K562 (cell line): Measurements from ENCODE around the gene KLHL15. TPM values are rescaled to one million over a fixed set of nuclear protein-coding genes. Genes with fewer than 3 reads are reported as not detected.

Experiments used
- BRCA1 ChIP-seq, 2 experiments: fragments of 450-650 bp in 1 of 2; sonication (generic) in 1 of 2; formaldehyde crosslinking in 1 of 2; IDR thresholded peaks; 2 replicates each; pipeline versions ENCODE4 v1.5.0 to v1.6.1; 2017 to 2020; ENCODE audit warnings: mild to moderate bottlenecking in 1 of 2, missing genetic modification reagents in 1 of 2
- CBX2 ChIP-seq: fragments of 200-600 bp; sonication (generic); IDR thresholded peaks from one replicate; pipeline ENCODE4 v1.6.1; 2012; ENCODE audit warnings: mild to moderate bottlenecking, low read length, inconsistent platforms; ENCODE audit not compliant: insufficient read depth, poor library complexity, severe bottlenecking
- CBX8 ChIP-seq: fragments of 200-600 bp; sonication (generic); IDR thresholded peaks from 2 replicates; pipeline ENCODE4 v1.6.1; 2012; ENCODE audit warnings: borderline replicate concordance, mixed run types, low read depth, mild to moderate bottlenecking, moderate library complexity, mixed read lengths, low read length, control low read depth, inconsistent platforms; ENCODE audit not compliant: poor library complexity, severe bottlenecking; ENCODE audit errors: extremely low read depth
- CHD1 ChIP-seq: fragments of 200-600 bp; sonication (generic); IDR thresholded peaks from one replicate; pipeline ENCODE4 v1.6.1; 2012; ENCODE audit warnings: mild to moderate bottlenecking, moderate library complexity, low read length, inconsistent platforms
- CREBBP ChIP-seq: IDR thresholded peaks from one replicate; pipeline ENCODE4 v1.6.1; 2012; ENCODE audit warnings: low read depth, mild to moderate bottlenecking, control low read depth, inconsistent platforms, low read length
- DACH1 ChIP-seq: fragments of 450-650 bp; IDR thresholded peaks from 2 replicates; pipeline ENCODE4 v1.6.1; 2018; ENCODE audit not compliant: partially characterized antibody
- DPF2 ChIP-seq: fragments of 450-650 bp; IDR thresholded peaks from 2 replicates; pipeline ENCODE4 v1.6.1; 2016
- ESRRB ChIP-seq: fragments of 250-450 bp; sonication (Bioruptor Pico); IDR thresholded peaks from 2 replicates; pipeline ENCODE4 v1.5.0; 2020; ENCODE audit warnings: mild to moderate bottlenecking, moderate library complexity, borderline replicate concordance
- ETS2 ChIP-seq: IDR thresholded peaks from 2 replicates; pipeline ENCODE4 v1.6.1; 2016; ENCODE audit warnings: borderline replicate concordance, missing genetic modification characterization, mild to moderate bottlenecking, moderate library complexity, missing compliant biosample characterization; ENCODE audit not compliant: poor library complexity, severe bottlenecking
- GATA2 ChIP-seq: sonication (generic); formaldehyde crosslinking; IDR thresholded peaks from 2 replicates; pipeline ENCODE4 v1.4.0; 2020; ENCODE audit warnings: mild to moderate bottlenecking, missing genetic modification reagents
- MEF2D ChIP-seq: conservative IDR thresholded peaks from 2 replicates; pipeline ENCODE4 v1.6.1; 2016; ENCODE audit warnings: low read depth, missing genetic modification characterization, missing compliant biosample characterization
- MTA3 ChIP-seq: fragments of 450-650 bp; formaldehyde crosslinking; IDR thresholded peaks from 2 replicates; pipeline ENCODE4 v1.6.1; 2017; ENCODE audit warnings: mild to moderate bottlenecking, borderline replicate concordance
- NCOA6 ChIP-seq: fragments of 450-650 bp; IDR thresholded peaks from 2 replicates; pipeline ENCODE4 v1.6.1; 2017; ENCODE audit warnings: mild to moderate bottlenecking
- NCOR1 ChIP-seq: fragments of 450-650 bp; IDR thresholded peaks from 2 replicates; pipeline ENCODE4 v1.6.1; 2016; ENCODE audit warnings: mild to moderate bottlenecking, moderate library complexity
- NFE2 ChIP-seq: IDR thresholded peaks from 2 replicates; pipeline ENCODE4 v1.6.1; 2014; ENCODE audit warnings: antibody characterized with exemption, low read depth
- NR1H2 ChIP-seq: sonication (generic); formaldehyde crosslinking; IDR thresholded peaks from 2 replicates; pipeline ENCODE4 v1.4.0; 2020; ENCODE audit warnings: mild to moderate bottlenecking, missing genetic modification reagents
- NRF1 ChIP-seq, 2 experiments: fragments of 450-650 bp; IDR thresholded peaks in 1 of 2; conservative IDR thresholded peaks in 1 of 2; 2 replicates each; pipeline ENCODE4 v1.6.1; 2014; ENCODE audit warnings: mild to moderate bottlenecking in 2 of 2
- PRPF4 ChIP-seq: fragments of 200-400 bp; formaldehyde crosslinking; IDR thresholded peaks from one replicate; pipeline ENCODE4 v1.6.1; 2017; ENCODE audit warnings: low read length, low read depth, mild to moderate bottlenecking; ENCODE audit not compliant: insufficient read depth, poor library complexity, severe bottlenecking
- RBM25 ChIP-seq: fragments of 200-400 bp; formaldehyde crosslinking; IDR thresholded peaks from 2 replicates; pipeline ENCODE4 v1.6.1; 2018; ENCODE audit warnings: low read length, low read depth, moderate library complexity; ENCODE audit not compliant: severe bottlenecking
- SMARCB1 ChIP-seq: IDR thresholded peaks from 2 replicates; pipeline ENCODE4 v1.6.1; 2011; ENCODE audit warnings: improper control_type of control experiment, low read depth; ENCODE audit not compliant: insufficient read length
- STAT5A ChIP-seq: IDR thresholded peaks from 2 replicates; pipeline ENCODE4 v1.6.1; 2012; ENCODE audit warnings: low read length, inconsistent platforms, borderline replicate concordance
- TAF9B ChIP-seq: fragments of 450-650 bp; IDR thresholded peaks from 2 replicates; pipeline ENCODE4 v1.6.1; 2018; ENCODE audit warnings: mild to moderate bottlenecking; ENCODE audit not compliant: partially characterized antibody
- ZNF224 ChIP-seq: sonication (generic); formaldehyde crosslinking; IDR thresholded peaks from 2 replicates; pipeline ENCODE4 v1.8.0; 2022; ENCODE audit warnings: mild to moderate bottlenecking, missing genetic modification reagents
- ZNF785 ChIP-seq: fragments of 250-450 bp; sonication (Bioruptor Pico); IDR thresholded peaks from 2 replicates; pipeline ENCODE4 v1.4.0; 2020; ENCODE audit warnings: mild to moderate bottlenecking
- polyA plus RNA-seq, 8 experiments: library from polyadenylated mRNA; depleted of rRNA in 4 of 8; stranded (reverse) in 5 of 8; unstranded in 3 of 8; fragments of >200 nt; fragmentation: Nextera tagmentation in 2 of 8; fragmentation: Illumina TruSeq in 1 of 8; extraction: Ambion mirVana in 2 of 8; extraction: Trizol in 1 of 8; gene quantifications; 2 replicates each; pipeline versions ENCODE4 v1.2.1 to v1.2.3, GENCODE V29; 2011 to 2014; ENCODE audit warnings: inconsistent platforms in 1 of 8, missing spikeins in 1 of 8
- total RNA-seq, 7 experiments: library from RNA; depleted of rRNA in 6 of 7; stranded (reverse); fragments of >200 nt in 6 of 7; fragmentation: Illumina TruSeq in 2 of 7; extraction: Trizol in 2 of 7; gene quantifications; 2 replicates each; pipeline versions ENCODE4 v1.2.1 to v1.2.3, GENCODE V29; 2011 to 2021; ENCODE audit warnings: low replicate concordance in 1 of 7
- TF ChIP-seq, protein P1 (sequence below): sonication (generic); formaldehyde crosslinking; IDR thresholded peaks from 2 replicates; pipeline ENCODE4 v1.8.1; 2023; ENCODE audit warnings: mild to moderate bottlenecking, missing genetic modification reagents
- TF ChIP-seq, protein P2 (sequence below): sonication (generic); formaldehyde crosslinking; IDR thresholded peaks from 2 replicates; pipeline ENCODE4 v1.8.0; 2022; ENCODE audit warnings: missing genetic modification reagents, mild to moderate bottlenecking, moderate library complexity, borderline replicate concordance

The KLHL15 gene
- total and polyA plus RNA-seq, 9 of the 15 experiments (the other 6 are each of a cell fraction or from before 2014, with no cell fraction given), result 3.0 to 12.4 (median 7.6) TPM

DNA sequence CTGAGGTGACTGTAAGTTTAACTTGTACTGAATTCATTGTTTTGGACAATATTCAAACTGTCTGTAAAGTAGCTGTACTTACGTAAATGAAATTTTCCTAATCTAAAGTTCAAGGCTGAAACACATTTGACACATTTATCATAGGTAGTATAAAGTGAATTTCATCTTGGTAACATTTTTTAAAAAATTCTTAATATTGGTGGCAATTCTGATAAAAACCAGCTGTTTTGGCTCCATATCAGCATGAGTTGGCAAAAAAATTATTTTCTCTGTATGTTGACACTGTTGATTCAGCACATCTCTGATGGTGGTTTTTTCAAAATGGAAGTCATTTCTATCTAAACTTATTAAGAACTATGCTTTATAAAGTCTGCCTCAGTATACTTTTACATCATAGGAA, 88.3 kb downstream of the KLHL15 start (continued):
- no peak for TF ChIP-seq RBM25
- TF ChIP-seq CBX2, result no peak
- TF ChIP-seq MEF2D (tag), result no peak
- TF ChIP-seq TAF9B, result peak; percentile 42
- TF ChIP-seq DPF2, result peak; percentile 76
- no peak for TF ChIP-seq NRF1 (conservative IDR thresholded peaks at IDR 0.05 in 1 of 2, IDR thresholded peaks at IDR 0.05 in 1 of 2)
- peak; percentile 89 for TF ChIP-seq NFE2
- no peak for TF ChIP-seq BRCA1 (IDR thresholded peaks at IDR 0.05)
- no peak for TF ChIP-seq BRCA1 (CRISPR knock-in tag; IDR thresholded peaks at IDR 0.05)
- TF ChIP-seq SMARCB1, result no peak
- TF ChIP-seq STAT5A, result no peak
- TF ChIP-seq CREBBP, result no peak
- TF ChIP-seq, protein P1, sequence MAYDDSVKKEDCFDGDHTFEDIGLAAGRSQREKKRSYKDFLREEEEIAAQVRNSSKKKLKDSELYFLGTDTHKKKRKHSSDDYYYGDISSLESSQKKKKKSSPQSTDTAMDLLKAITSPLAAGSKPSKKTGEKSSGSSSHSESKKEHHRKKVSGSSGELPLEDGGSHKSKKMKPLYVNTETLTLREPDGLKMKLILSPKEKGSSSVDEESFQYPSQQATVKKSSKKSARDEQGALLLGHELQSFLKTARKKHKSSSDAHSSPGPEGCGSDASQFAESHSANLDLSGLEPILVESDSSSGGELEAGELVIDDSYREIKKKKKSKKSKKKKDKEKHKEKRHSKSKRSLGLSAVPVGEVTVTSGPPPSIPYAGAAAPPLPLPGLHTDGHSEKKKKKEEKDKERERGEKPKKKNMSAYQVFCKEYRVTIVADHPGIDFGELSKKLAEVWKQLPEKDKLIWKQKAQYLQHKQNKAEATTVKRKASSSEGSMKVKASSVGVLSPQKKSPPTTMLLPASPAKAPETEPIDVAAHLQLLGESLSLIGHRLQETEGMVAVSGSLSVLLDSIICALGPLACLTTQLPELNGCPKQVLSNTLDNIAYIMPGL (CRISPR knock-in tag), result no peak
- TF ChIP-seq NR1H2 (CRISPR knock-in tag), result no peak
- peak; percentile 79 for TF ChIP-seq DACH1
- no peak for TF ChIP-seq NCOR1
- TF ChIP-seq, protein P2, sequence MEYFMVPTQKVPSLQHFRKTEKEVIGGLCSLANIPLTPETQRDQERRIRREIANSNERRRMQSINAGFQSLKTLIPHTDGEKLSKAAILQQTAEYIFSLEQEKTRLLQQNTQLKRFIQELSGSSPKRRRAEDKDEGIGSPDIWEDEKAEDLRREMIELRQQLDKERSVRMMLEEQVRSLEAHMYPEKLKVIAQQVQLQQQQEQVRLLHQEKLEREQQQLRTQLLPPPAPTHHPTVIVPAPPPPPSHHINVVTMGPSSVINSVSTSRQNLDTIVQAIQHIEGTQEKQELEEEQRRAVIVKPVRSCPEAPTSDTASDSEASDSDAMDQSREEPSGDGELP (CRISPR knock-in tag), result peak; percentile 35; the same call in 1 of the 2 replicates
- no peak for TF ChIP-seq CHD1
- TF ChIP-seq PRPF4, result no peak
- TF ChIP-seq ETS2 (tag), result no peak
- no peak for TF ChIP-seq ZNF224 (CRISPR knock-in tag)
- TF ChIP-seq MTA3, result no peak
- no peak for TF ChIP-seq ESRRB
- no peak for TF ChIP-seq CBX8
- no peak for TF ChIP-seq GATA2
- no peak for TF ChIP-seq ZNF785 (CRISPR knock-in tag)
- no peak for TF ChIP-seq NCOA6
